Measurements from ENCODE around the gene EMC1.

Gene EMC1

GRCh38 chr1:19213580-19213979 lies 37.7 kb downstream of the EMC1 start:
- FAIRE-seq = no peak

- FAIRE-seq = no peak
These were observed 39.2 kb downstream of the EMC1 start for GRCh38 chr1:19212167-19212566.

- no peak for FAIRE-seq
These were observed 40.4 kb downstream of the EMC1 start for GRCh38 chr1:19210772-19211549.

- FAIRE-seq = peak; percentile 34
These were observed 41.1 kb downstream of the EMC1 start, which contains the start of gene UBR4 for GRCh38 chr1:19209990-19210771. TSS of gene UBR4 (minus strand) at chr1:19210266. CDS start at chr1:19210248, 18 bp downstream.

GRCh38 chr1:19209439-19209989 lies 41.8 kb downstream of the EMC1 start:
- FAIRE-seq = no peak

GRCh38 chr1:19208710-19209438 lies 42.5 kb downstream of the EMC1 start:
- FAIRE-seq = no peak

- no peak for FAIRE-seq
These were observed 44.4 kb downstream of the EMC1 start for GRCh38 chr1:19206947-19207346.

GRCh38 chr1:19205845-19206244 lies 45.5 kb downstream of the EMC1 start:
- no peak for FAIRE-seq

- no peak for FAIRE-seq
These were observed 45.9 kb downstream of the EMC1 start for GRCh38 chr1:19205403-19205802.

- no peak for FAIRE-seq
These were observed 46.7 kb downstream of the EMC1 start for GRCh38 chr1:19204446-19205266.

- no peak for FAIRE-seq
These were observed 47.9 kb downstream of the EMC1 start for GRCh38 chr1:19203440-19203839.

GRCh38 chr1:19202396-19202795 lies 48.9 kb downstream of the EMC1 start:
- FAIRE-seq = no peak

GRCh38 chr1:19199969-19200604 lies 51.2 kb downstream of the EMC1 start:
- FAIRE-seq = no peak

GRCh38 chr1:19199329-19199968 lies 51.9 kb downstream of the EMC1 start:
- FAIRE-seq = no peak

- no peak for FAIRE-seq
These were observed 52.5 kb downstream of the EMC1 start for GRCh38 chr1:19198820-19199219.

- no peak for FAIRE-seq
These were observed 53.5 kb downstream of the EMC1 start for GRCh38 chr1:19197845-19198244.

- no peak for FAIRE-seq
These were observed 55.0 kb downstream of the EMC1 start for GRCh38 chr1:19196331-19196730.

- FAIRE-seq = no peak
These were observed 58.3 kb downstream of the EMC1 start for GRCh38 chr1:19193004-19193403.

- FAIRE-seq = no peak
These were observed 59.5 kb downstream of the EMC1 start for GRCh38 chr1:19191811-19192210.

GRCh38 chr1:19190468-19190867 lies 60.9 kb downstream of the EMC1 start:
- no peak for FAIRE-seq

- FAIRE-seq = no peak
These were observed 62.1 kb downstream of the EMC1 start for GRCh38 chr1:19189270-19189669.
